H9 (cell line): Measurements from ENCODE around the gene MUSTN1. TPM values are rescaled to one million over a fixed set of nuclear protein-coding genes. Genes with fewer than 3 reads are reported as not detected.

Experiments
- DNase-seq: peaks from one replicate; pipeline ENCODE4 v3.0.0-alpha.2; 2017
- H2AFZ ChIP-seq: one replicate; pipeline ENCODE4 v1.6.1; 2013; ENCODE audit warnings: mild to moderate bottlenecking, low read length, control low read depth, moderate library complexity
- H2AK5ac ChIP-seq: 2 replicates; pipeline ENCODE4 v1.6.1; 2013; ENCODE audit warnings: low read length, control low read depth, mixed read lengths; ENCODE audit not compliant: insufficient read length
- H2BK120ac ChIP-seq: one replicate; pipeline ENCODE4 v1.6.1; 2013; ENCODE audit warnings: low read depth, mild to moderate bottlenecking, low read length, control low read depth, inconsistent platforms; ENCODE audit not compliant: poor library complexity, severe bottlenecking
- H2BK12ac ChIP-seq: 2 replicates; pipeline ENCODE4 v1.6.1; 2013; ENCODE audit warnings: low read length, control low read depth, mixed read lengths, low read depth; ENCODE audit not compliant: insufficient read length
- H2BK15ac ChIP-seq: 2 replicates; pipeline ENCODE4 v1.6.1; 2013; ENCODE audit warnings: low read depth, low read length, control low read depth
- H2BK20ac ChIP-seq: one replicate; pipeline ENCODE4 v1.6.1; 2013; ENCODE audit warnings: low read depth, mild to moderate bottlenecking, low read length, control low read depth, inconsistent platforms; ENCODE audit not compliant: poor library complexity, severe bottlenecking
- H2BK5ac ChIP-seq: 2 replicates; pipeline ENCODE4 v1.6.1; 2013; ENCODE audit warnings: low read length, control low read depth, mixed read lengths; ENCODE audit not compliant: insufficient read length
- H3K14ac ChIP-seq: 2 replicates; pipeline ENCODE4 v1.6.1; 2013; ENCODE audit warnings: low read length, control low read depth; ENCODE audit not compliant: insufficient read depth
- H3K18ac ChIP-seq: 2 replicates; pipeline ENCODE4 v1.6.1; 2013; ENCODE audit warnings: low read depth, mild to moderate bottlenecking, mixed read lengths, low read length, control low read depth; ENCODE audit not compliant: insufficient read length
- H3K23ac ChIP-seq: 2 replicates; pipeline ENCODE4 v1.6.1; 2013; ENCODE audit warnings: low read length, control low read depth, mixed read lengths, low read depth; ENCODE audit not compliant: insufficient read length
- H3K23me2 ChIP-seq: 2 replicates; pipeline ENCODE4 v1.6.1; 2013; ENCODE audit warnings: low read depth, mild to moderate bottlenecking, mixed read lengths, low read length, control low read depth; ENCODE audit not compliant: insufficient read length, poor library complexity, severe bottlenecking
- H3K27ac ChIP-seq: 2 replicates; pipeline ENCODE4 v1.5.1; 2013; ENCODE audit warnings: low read length, control low read depth, mixed read lengths, low read depth; ENCODE audit not compliant: insufficient read length
- H3K27me3 ChIP-seq: 2 replicates; pipeline ENCODE4 v1.6.1; 2013; ENCODE audit warnings: low read length, control low read depth, inconsistent platforms; ENCODE audit not compliant: insufficient read depth
- H3K4ac ChIP-seq: 2 replicates; pipeline ENCODE4 v1.6.1; 2013; ENCODE audit warnings: low read depth, mild to moderate bottlenecking, control low read depth, inconsistent platforms, low read length, moderate library complexity
- H3K4me1 ChIP-seq: 2 replicates; pipeline ENCODE4 v1.6.1; 2013; ENCODE audit warnings: low read length, control low read depth, inconsistent platforms; ENCODE audit not compliant: insufficient read depth
- H3K4me2 ChIP-seq: 2 replicates; pipeline ENCODE4 v1.6.1; 2013; ENCODE audit warnings: low read length, control low read depth, mixed read lengths; ENCODE audit not compliant: insufficient read length, insufficient read depth
- H3K56ac ChIP-seq: 2 replicates; pipeline ENCODE4 v1.6.1; 2013; ENCODE audit warnings: low read depth, mild to moderate bottlenecking, mixed read lengths, low read length, control low read depth; ENCODE audit not compliant: insufficient read length
- H3K79me1 ChIP-seq: 2 replicates; pipeline ENCODE4 v1.6.1; 2013; ENCODE audit warnings: low read depth, mild to moderate bottlenecking, moderate library complexity, low read length, control low read depth, inconsistent platforms; ENCODE audit not compliant: insufficient read depth, poor library complexity, severe bottlenecking
- H3K79me2 ChIP-seq: 2 replicates; pipeline ENCODE4 v1.6.1; 2013; ENCODE audit warnings: low read length, control low read depth, inconsistent platforms; ENCODE audit not compliant: insufficient read depth
- H3K9ac ChIP-seq: 2 replicates; pipeline ENCODE4 v1.6.1; 2013; ENCODE audit warnings: low read length, control low read depth, mixed read lengths; ENCODE audit not compliant: insufficient read length; ENCODE audit errors: extremely low read depth
- H3K9me3 ChIP-seq: one replicate; pipeline ENCODE4 v1.6.1; 2013; ENCODE audit warnings: low read depth, low read length, inconsistent platforms; ENCODE audit not compliant: control insufficient read depth
- H3T11ph ChIP-seq: one replicate; pipeline ENCODE4 v1.6.1; 2013; ENCODE audit warnings: mild to moderate bottlenecking, low read length, control low read depth, inconsistent platforms
- H4K20me1 ChIP-seq: one replicate; pipeline ENCODE4 v1.6.1; 2013; ENCODE audit not compliant: control insufficient read depth, insufficient read length, insufficient read depth
- H4K5ac ChIP-seq: 2 replicates; pipeline ENCODE4 v1.6.1; 2013; ENCODE audit warnings: low read depth, mild to moderate bottlenecking, mixed read lengths, low read length, control low read depth; ENCODE audit not compliant: insufficient read length
- H4K8ac ChIP-seq: replicated peaks from 2 replicates; pipeline ENCODE4 v1.6.1; 2013; ENCODE audit warnings: low read length, control low read depth, mixed read lengths, low read depth; ENCODE audit not compliant: insufficient read length
- H4K91ac ChIP-seq: 2 replicates; pipeline ENCODE4 v1.6.1; 2013; ENCODE audit warnings: low read depth, mild to moderate bottlenecking, moderate library complexity, mixed read lengths, low read length, control low read depth; ENCODE audit not compliant: insufficient read length
- H3K27ac Mint-ChIP-seq, 3 experiments: 2 replicates in 2 of 3; 3 replicates in 1 of 3; pipeline ENCODE4 v1.8.0; 2020 to 2021; ENCODE audit warnings: mixed read lengths in 3 of 3, mild to moderate bottlenecking in 1 of 3, moderate library complexity in 1 of 3
- H3K27me3 Mint-ChIP-seq: 2 replicates; pipeline ENCODE4 v1.8.0; 2021; ENCODE audit warnings: low read depth, mild to moderate bottlenecking, moderate library complexity, mixed read lengths
- H3K36me3 Mint-ChIP-seq, 3 experiments: 2 replicates in 2 of 3; 3 replicates in 1 of 3; pipeline ENCODE4 v1.8.0; 2020 to 2021; ENCODE audit warnings: low read depth in 3 of 3, mixed read lengths in 3 of 3; ENCODE audit not compliant: insufficient read depth in 1 of 3
- H3K4me1 Mint-ChIP-seq, 2 experiments: 2 replicates each; pipeline ENCODE4 v1.8.0; 2020; ENCODE audit warnings: mixed read lengths in 2 of 2
- H3K4me3 Mint-ChIP-seq, 2 experiments: 2 replicates in 1 of 2; 3 replicates in 1 of 2; pipeline ENCODE4 v1.8.0; 2020 to 2021; ENCODE audit warnings: mild to moderate bottlenecking in 2 of 2, mixed read lengths in 2 of 2, moderate library complexity in 1 of 2
- H3K9me3 Mint-ChIP-seq, 2 experiments: 2 replicates in 1 of 2; 3 replicates in 1 of 2; pipeline ENCODE4 v1.8.0; 2020; ENCODE audit warnings: mild to moderate bottlenecking in 2 of 2, mixed read lengths in 2 of 2, moderate library complexity in 1 of 2
- CTCF ChIP-seq: fragments of 200-600 bp; sonication (generic); conservative IDR thresholded peaks from 3 replicates; pipeline ENCODE4 v1.8.0; 2021; ENCODE audit warnings: antibody characterized with exemption, mild to moderate bottlenecking
- WGBS: extraction: QIAGEN DNeasy Blood & Tissue Kit; methylation state at CpG from one replicate; pipeline ENCODE4 v1.1.7; 2013; ENCODE audit warnings: missing lambda C conversion rate, low lambda C conversion rate, mixed read lengths; ENCODE audit not compliant: insufficient read length; ENCODE audit errors: extremely low coverage; 5-methylcytosine and 5-hydroxymethylcytosine counted together
- total RNA-seq: library from RNA; stranded (reverse); gene quantifications from 2 replicates; pipeline ENCODE4 v1.2.1, GENCODE V29; 2021

Gene MUSTN1
- total RNA-seq, 1 experiment from 2014 or later: 0.72 TPM

GRCh38 chr3:52795298-52795900, 39.4 kb downstream of the MUSTN1 start:
- H2BK120ac ChIP-seq: no peak overlapping the region
- no peak overlapping the region for H2BK5ac ChIP-seq
- no peaks in the 10 kb centered on the region for H3K79me1 ChIP-seq
- H3K4ac ChIP-seq: no peak overlapping the region
- DNase-seq: no peak
- H3K4me2 ChIP-seq: no peak overlapping the region
- no peak overlapping the region for H3K23ac ChIP-seq
- no peak for TF ChIP-seq CTCF
- H3K27ac Mint-ChIP-seq: no peak overlapping the region
- H2BK12ac ChIP-seq: no peak overlapping the region
- no peak overlapping the region for H2BK15ac ChIP-seq
- no peaks in the 10 kb centered on the region for H4K20me1 ChIP-seq
- WGBS: no CpG with 5 or more reads among the region's 9 CpGs
- H3K18ac ChIP-seq: no peak overlapping the region
- H3K9me3 Mint-ChIP-seq: no peaks in the 10 kb centered on the region; a peak in 1 of 5 replicates
- no peaks in the 10 kb centered on the region for H3K4me1 ChIP-seq
- no peak overlapping the region for H4K91ac ChIP-seq
- H3K9ac ChIP-seq: no peak overlapping the region
- H4K8ac ChIP-seq: no peak overlapping the region
- no peak overlapping the region for H3K4me3 Mint-ChIP-seq
- peaks cover 2% of the 10 kb centered on the region for H3K27me3 Mint-ChIP-seq
- no peaks in the 10 kb centered on the region for H3K9me3 ChIP-seq
- no peak overlapping the region for H2AFZ ChIP-seq
- H3K27ac ChIP-seq: no peak overlapping the region
- H3K4me1 Mint-ChIP-seq: peaks cover 6 to 8% of the 10 kb centered on the region in 2 experiments; a peak in 3 of 4 replicates
- no peak overlapping the region for H3K56ac ChIP-seq
- H3K27me3 ChIP-seq: no peaks in the 10 kb centered on the region
- H3T11ph ChIP-seq: no peak overlapping the region
- H3K14ac ChIP-seq: no peak overlapping the region
- no peaks in the 10 kb centered on the region for H3K23me2 ChIP-seq
- H2BK20ac ChIP-seq: no peak overlapping the region
- H3K79me2 ChIP-seq: no peaks in the 10 kb centered on the region
- no peak overlapping the region for H2AK5ac ChIP-seq
- H3K36me3 Mint-ChIP-seq: no peaks in the 10 kb centered on the region; a peak in 1 of 7 replicates
- no peak overlapping the region for H4K5ac ChIP-seq
